Measurements from ENCODE around the gene ARHGEF16.
A peak's percentile ranks its signal among the peaks of the same experiment; 100 is the strongest.

Gene ARHGEF16

GRCh38 chr1:3524556-3525203 is 70.2 kb downstream of the ARHGEF16 start:
- DNase-seq (ENCODE audit: low read depth) = no peak
- H3K4me3 ChIP-seq (ENCODE audit: low read depth, low read length) = no peak overlapping the region
- no peak for TF ChIP-seq CTCF (conservative IDR thresholded peaks at IDR 0.05; ENCODE audit: low read depth, low read length)

- DNase-seq (ENCODE audit: low read depth) = no peak
- H3K4me3 ChIP-seq (ENCODE audit: low read depth, low read length) = no peak overlapping the region
- no peak for TF ChIP-seq CTCF (conservative IDR thresholded peaks at IDR 0.05; ENCODE audit: low read depth, low read length)
Measured at GRCh38 chr1:3525551-3526482, 71.4 kb downstream of the ARHGEF16 start.

GRCh38 chr1:3527774-3528173 is 73.3 kb downstream of the ARHGEF16 start:
- H3K4me3 ChIP-seq (ENCODE audit: low read depth, low read length) = no peak overlapping the region

GRCh38 chr1:3529099-3529729 is 74.7 kb downstream of the ARHGEF16 start:
- no peak for TF ChIP-seq CTCF (conservative IDR thresholded peaks at IDR 0.05; ENCODE audit: low read depth, low read length)
- DNase-seq (ENCODE audit: low read depth) = no peak
- no peak overlapping the region for H3K4me3 ChIP-seq (ENCODE audit: low read depth, low read length)

More at GRCh38 chr1:3527774-3528173, 73.3 kb downstream of the ARHGEF16 start:
- DNase-seq (ENCODE audit: low read depth) = no peak
- no peak for TF ChIP-seq CTCF (conservative IDR thresholded peaks at IDR 0.05; ENCODE audit: low read depth, low read length)

GRCh38 chr1:3530086-3530925 is 75.8 kb downstream of the ARHGEF16 start:
- DNase-seq (ENCODE audit: low read depth) = no peak
- H3K4me3 ChIP-seq (ENCODE audit: low read depth, low read length) = peak overlapping the region; percentile 49
- TF ChIP-seq CTCF (conservative IDR thresholded peaks at IDR 0.05; ENCODE audit: low read depth, low read length) = no peak

Measured in choroid plexus epithelial cell (primary cell).